HepG2 (cell line): ENCODE measurements around the gene BICDL1. TPM values are rescaled to one million over a fixed set of nuclear protein-coding genes. Genes with fewer than 3 reads are reported as not detected.

ENCODE experiments used
- BRCA1 ChIP-seq: sonication (generic); formaldehyde crosslinking; IDR thresholded peaks from 2 replicates; pipeline ENCODE4 v1.4.0; 2020; ENCODE audit warnings: missing genetic modification reagents
- BRD4 ChIP-seq: sonication (generic); formaldehyde crosslinking; IDR thresholded peaks from 2 replicates; pipeline ENCODE4 v1.4.0; 2020; ENCODE audit warnings: missing genetic modification reagents
- GZF1 ChIP-seq: sonication (generic); formaldehyde crosslinking; IDR thresholded peaks from 2 replicates; pipeline ENCODE4 v1.5.1; 2020; ENCODE audit warnings: mild to moderate bottlenecking, missing genetic modification reagents
- HDAC2 ChIP-seq: sonication (generic); formaldehyde crosslinking; IDR thresholded peaks from 2 replicates; pipeline ENCODE4 v1.4.0; 2020; ENCODE audit warnings: missing genetic modification reagents
- HDAC6 ChIP-seq: fragments of 200-600 bp; sonication (generic); IDR thresholded peaks from 2 replicates; pipeline ENCODE4 v1.7.0; 2017; ENCODE audit warnings: mild to moderate bottlenecking, antibody characterized with exemption, low read length, low read depth
- IRX3 ChIP-seq: sonication (generic); formaldehyde crosslinking; IDR thresholded peaks from 2 replicates; pipeline ENCODE4 v1.8.1; 2023; ENCODE audit warnings: mild to moderate bottlenecking, low read depth, missing genetic modification reagents, borderline replicate concordance
- KDM3A ChIP-seq: IDR thresholded peaks from 2 replicates; pipeline ENCODE4 v1.6.1; 2018; ENCODE audit warnings: low read depth, missing compliant biosample characterization
- KLF6 ChIP-seq: IDR thresholded peaks from 2 replicates; pipeline ENCODE4 v1.8.0; 2016; ENCODE audit warnings: missing biosample characterization, missing genetic modification reagents
- MTA3 ChIP-seq: sonication (generic); formaldehyde crosslinking; IDR thresholded peaks from 2 replicates; pipeline ENCODE4 v1.4.0; 2020; ENCODE audit warnings: missing genetic modification reagents
- MTF2 ChIP-seq: sonication (generic); formaldehyde crosslinking; IDR thresholded peaks from 2 replicates; pipeline ENCODE4 v1.5.0; 2020; ENCODE audit warnings: missing genetic modification reagents, borderline replicate concordance
- MZF1 ChIP-seq: sonication (generic); formaldehyde crosslinking; IDR thresholded peaks from 2 replicates; pipeline ENCODE4 v1.8.1; 2023; ENCODE audit warnings: mild to moderate bottlenecking, missing genetic modification reagents, borderline replicate concordance
- NFYB ChIP-seq: sonication (generic); formaldehyde crosslinking; IDR thresholded peaks from 2 replicates; pipeline ENCODE4 v1.4.0; 2020; ENCODE audit warnings: missing genetic modification reagents
- RARG ChIP-seq: sonication (generic); formaldehyde crosslinking; IDR thresholded peaks from 2 replicates; pipeline ENCODE4 v1.4.0; 2020; ENCODE audit warnings: low read depth, mild to moderate bottlenecking, missing genetic modification reagents
- SIX4 ChIP-seq: sonication (generic); formaldehyde crosslinking; IDR thresholded peaks from 2 replicates; pipeline ENCODE4 v1.4.0; 2020; ENCODE audit warnings: missing genetic modification reagents
- STAT5B ChIP-seq: sonication (generic); formaldehyde crosslinking; IDR thresholded peaks from 2 replicates; pipeline ENCODE4 v1.4.0; 2020; ENCODE audit warnings: missing genetic modification reagents
- U2AF1 ChIP-seq: fragments of 200-400 bp; formaldehyde crosslinking; optimal IDR thresholded peaks from 2 replicates; pipeline ENCODE3; 2017; ENCODE audit warnings: mild to moderate bottlenecking, low read depth, low read length
- ZBTB20 ChIP-seq: sonication (generic); formaldehyde crosslinking; IDR thresholded peaks from 2 replicates; pipeline ENCODE4 v1.8.1; 2023; ENCODE audit warnings: missing genetic modification reagents, low read depth, mild to moderate bottlenecking, borderline replicate concordance
- ZFP62 ChIP-seq: sonication (generic); formaldehyde crosslinking; IDR thresholded peaks from 2 replicates; pipeline ENCODE4 v1.4.0; 2020; ENCODE audit warnings: missing genetic modification reagents
- ZFX ChIP-seq: sonication (generic); formaldehyde crosslinking; IDR thresholded peaks from 2 replicates; pipeline ENCODE4 v1.4.0; 2020; ENCODE audit warnings: mild to moderate bottlenecking, low read depth, missing genetic modification reagents, moderate library complexity
- ZIK1 ChIP-seq: sonication (generic); formaldehyde crosslinking; IDR thresholded peaks from 2 replicates; pipeline ENCODE4 v1.5.0; 2020; ENCODE audit warnings: mild to moderate bottlenecking, low read depth, missing genetic modification reagents, borderline replicate concordance
- ZNF12 ChIP-seq: sonication (generic); formaldehyde crosslinking; IDR thresholded peaks from 2 replicates; pipeline ENCODE4 v1.5.0; 2020; ENCODE audit warnings: missing genetic modification reagents
- ZNF207 ChIP-seq: fragments of 450-650 bp; IDR thresholded peaks from 2 replicates; pipeline ENCODE4 v1.6.1; 2016; ENCODE audit warnings: antibody characterized with exemption, borderline replicate concordance
- ZNF251 ChIP-seq: sonication (generic); formaldehyde crosslinking; IDR thresholded peaks from 2 replicates; pipeline ENCODE4 v1.9.0; 2021; ENCODE audit warnings: mild to moderate bottlenecking, missing genetic modification reagents
- ZNF326 ChIP-seq: sonication (generic); formaldehyde crosslinking; IDR thresholded peaks from 2 replicates; pipeline ENCODE4 v1.4.0; 2020; ENCODE audit warnings: missing genetic modification reagents, borderline replicate concordance
- ZNF333 ChIP-seq: sonication (generic); formaldehyde crosslinking; IDR thresholded peaks from 2 replicates; pipeline ENCODE4 v1.4.0; 2020; ENCODE audit warnings: mild to moderate bottlenecking, missing genetic modification reagents, borderline replicate concordance
- ZNF572 ChIP-seq: sonication (generic); formaldehyde crosslinking; IDR thresholded peaks from 2 replicates; pipeline ENCODE4 v1.5.1; 2020; ENCODE audit warnings: mild to moderate bottlenecking, missing genetic modification reagents
- ZNF577 ChIP-seq: sonication (generic); formaldehyde crosslinking; IDR thresholded peaks from 2 replicates; pipeline ENCODE4 v1.4.0; 2020; ENCODE audit warnings: mild to moderate bottlenecking, low read depth, missing genetic modification reagents, borderline replicate concordance
- ZSCAN25 ChIP-seq: sonication (generic); formaldehyde crosslinking; IDR thresholded peaks from 2 replicates; pipeline ENCODE4 v1.8.0; 2022; ENCODE audit warnings: mild to moderate bottlenecking, missing genetic modification reagents
- polyA plus RNA-seq, 8 experiments: library from polyadenylated mRNA; depleted of rRNA in 3 of 8; stranded (reverse) in 7 of 8; unstranded in 1 of 8; fragments of >200 nt; fragmentation: Illumina TruSeq in 4 of 8; extraction: Trizol in 4 of 8; gene quantifications; 2 replicates each; pipeline versions ENCODE4 v1.2.1 to v1.2.3, GENCODE V29; 2011 to 2016; ENCODE audit warnings: low read depth in 4 of 8, missing spikeins in 1 of 8, mixed read lengths in 1 of 8; ENCODE audit not compliant: insufficient read depth in 1 of 8
- total RNA-seq, 5 experiments: library from RNA; depleted of rRNA; stranded (reverse); fragments of >200 nt; fragmentation: Illumina TruSeq; extraction: Trizol; gene quantifications; 2 replicates each; pipeline ENCODE4 v1.2.3, GENCODE V29; 2016; ENCODE audit warnings: low read depth in 1 of 5
- TF ChIP-seq, protein P1 (sequence below): sonication (generic); formaldehyde crosslinking; IDR thresholded peaks from 2 replicates; pipeline ENCODE4 v1.4.0; 2020; ENCODE audit warnings: missing genetic modification reagents, borderline replicate concordance
- TF ChIP-seq, protein P2 (sequence below): IDR thresholded peaks from 2 replicates; pipeline ENCODE4 v1.6.1; 2016; ENCODE audit warnings: low read depth, borderline replicate concordance

Gene BICDL1
- total and polyA plus RNA-seq, 2 of the 13 experiments (the other 11 are each of a cell fraction or from before 2014, with no cell fraction given) = 3.6 to 9.7 TPM

DNA sequence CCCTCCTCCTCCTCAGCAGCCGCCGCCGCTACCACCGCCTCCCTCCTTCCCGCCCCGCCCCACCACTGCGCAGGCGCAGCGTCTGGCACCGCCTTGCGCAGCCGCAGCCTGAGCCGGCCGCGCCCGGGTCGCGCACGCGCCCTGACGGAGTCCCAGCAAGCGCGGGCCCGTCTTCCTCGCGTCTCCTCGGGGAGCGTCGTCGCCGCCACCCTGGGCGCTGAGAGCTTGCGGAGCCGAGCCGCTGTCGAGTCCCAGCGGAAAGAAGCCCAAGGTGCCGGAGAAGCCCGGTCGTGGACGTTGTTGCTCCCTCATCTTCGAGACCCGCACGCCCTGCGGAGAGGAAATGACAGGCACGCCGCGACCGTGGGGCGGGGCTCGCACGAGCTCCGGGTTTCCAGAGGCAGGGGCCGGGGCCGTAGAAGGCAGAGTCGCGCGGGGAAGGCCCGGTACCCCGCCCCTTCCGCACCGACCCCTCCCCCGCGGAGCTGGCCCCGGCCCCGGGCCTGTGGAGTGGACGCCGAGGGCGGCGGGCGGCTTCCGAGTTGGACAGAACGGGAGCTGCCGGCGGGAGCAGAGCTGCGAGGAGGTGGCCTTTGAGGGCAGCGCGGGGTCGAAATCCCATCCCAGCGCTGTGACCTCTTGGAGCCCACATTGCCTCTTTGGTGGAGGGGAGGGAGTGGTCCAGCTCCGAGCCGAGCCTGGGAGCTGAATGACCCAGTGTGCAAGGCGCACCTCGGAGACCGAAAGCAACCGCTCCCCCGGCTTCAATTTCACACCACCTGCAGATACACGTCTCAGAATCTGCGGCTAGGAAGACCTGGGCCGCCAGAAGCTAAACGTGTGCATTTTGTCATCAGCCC, 128.0 kb downstream of the BICDL1 start (continued):
- 0 out of 2 replicates have a peak, but pooled peaks have one; percentile 27 for TF ChIP-seq ZBTB20 (CRISPR knock-in tag)
- TF ChIP-seq KDM3A (CRISPR knock-in tag) = no peak
- no peak for TF ChIP-seq MTA3 (CRISPR knock-in tag)
- peak; percentile 65; the same call in 1 of the 2 replicates for TF ChIP-seq HDAC2 (CRISPR knock-in tag)
- no peak for TF ChIP-seq MZF1
- no peak for TF ChIP-seq ZNF333
- TF ChIP-seq ZIK1 (CRISPR knock-in tag) = peak; percentile 58; the same call in 1 of the 2 replicates
- TF ChIP-seq ZNF572 (CRISPR knock-in tag) = no peak
- TF ChIP-seq MTF2 (CRISPR knock-in tag) = no peak
- no peak for TF ChIP-seq RARG (CRISPR knock-in tag)
- peak; percentile 94 for TF ChIP-seq ZFX (CRISPR knock-in tag)
- no peak for TF ChIP-seq ZFP62
- TF ChIP-seq, protein P1, sequence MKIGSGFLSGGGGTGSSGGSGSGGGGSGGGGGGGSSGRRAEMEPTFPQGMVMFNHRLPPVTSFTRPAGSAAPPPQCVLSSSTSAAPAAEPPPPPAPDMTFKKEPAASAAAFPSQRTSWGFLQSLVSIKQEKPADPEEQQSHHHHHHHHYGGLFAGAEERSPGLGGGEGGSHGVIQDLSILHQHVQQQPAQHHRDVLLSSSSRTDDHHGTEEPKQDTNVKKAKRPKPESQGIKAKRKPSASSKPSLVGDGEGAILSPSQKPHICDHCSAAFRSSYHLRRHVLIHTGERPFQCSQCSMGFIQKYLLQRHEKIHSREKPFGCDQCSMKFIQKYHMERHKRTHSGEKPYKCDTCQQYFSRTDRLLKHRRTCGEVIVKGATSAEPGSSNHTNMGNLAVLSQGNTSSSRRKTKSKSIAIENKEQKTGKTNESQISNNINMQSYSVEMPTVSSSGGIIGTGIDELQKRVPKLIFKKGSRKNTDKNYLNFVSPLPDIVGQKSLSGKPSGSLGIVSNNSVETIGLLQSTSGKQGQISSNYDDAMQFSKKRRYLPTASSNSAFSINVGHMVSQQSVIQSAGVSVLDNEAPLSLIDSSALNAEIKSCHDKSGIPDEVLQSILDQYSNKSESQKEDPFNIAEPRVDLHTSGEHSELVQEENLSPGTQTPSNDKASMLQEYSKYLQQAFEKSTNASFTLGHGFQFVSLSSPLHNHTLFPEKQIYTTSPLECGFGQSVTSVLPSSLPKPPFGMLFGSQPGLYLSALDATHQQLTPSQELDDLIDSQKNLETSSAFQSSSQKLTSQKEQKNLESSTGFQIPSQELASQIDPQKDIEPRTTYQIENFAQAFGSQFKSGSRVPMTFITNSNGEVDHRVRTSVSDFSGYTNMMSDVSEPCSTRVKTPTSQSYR (CRISPR knock-in tag) = 0 out of 2 replicates have a peak, but pooled peaks have one; percentile 47
- TF ChIP-seq ZNF326 = no peak
- no peak for TF ChIP-seq ZNF207
- peak; percentile 60; the same call in 1 of the 2 replicates for TF ChIP-seq ZSCAN25 (CRISPR knock-in tag)
- TF ChIP-seq, protein P2, sequence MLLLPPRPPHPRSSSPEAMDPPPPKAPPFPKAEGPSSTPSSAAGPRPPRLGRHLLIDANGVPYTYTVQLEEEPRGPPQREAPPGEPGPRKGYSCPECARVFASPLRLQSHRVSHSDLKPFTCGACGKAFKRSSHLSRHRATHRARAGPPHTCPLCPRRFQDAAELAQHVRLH = peak; percentile 80; the same call in 1 of the 2 replicates
- TF ChIP-seq GZF1 = 0 out of 2 replicates have a peak, but pooled peaks have one; percentile 30
- 0 out of 2 replicates have a peak, but pooled peaks have one; percentile 70 for TF ChIP-seq KLF6 (CRISPR knock-in tag)
- peak; percentile 44; the same call in 1 of the 2 replicates for TF ChIP-seq ZNF577 (CRISPR knock-in tag)
- no peak for TF ChIP-seq HDAC6
- peak; percentile 60 for TF ChIP-seq BRD4 (CRISPR knock-in tag)
- TF ChIP-seq BRCA1 (CRISPR knock-in tag) = peak; percentile 68; the same call in 1 of the 2 replicates
- TF ChIP-seq STAT5B (CRISPR knock-in tag) = no peak
- TF ChIP-seq U2AF1 = no peak
- TF ChIP-seq NFYB (CRISPR knock-in tag) = no peak
- no peak for TF ChIP-seq ZNF12
- no peak for TF ChIP-seq SIX4 (CRISPR knock-in tag)
- TF ChIP-seq IRX3 = peak; percentile 78; the same call in 1 of the 2 replicates
- TF ChIP-seq ZNF251 = no peak
